ENCODE results near the gene ELMO1.

Gene ELMO1

GRCh38 chr7:36838616-36839225, 609.9 kb downstream of the ELMO1 start:
- no peak overlapping the region for H3K4me3 ChIP-seq (ENCODE audit: low read length)
- DNase-seq (ENCODE audit: low read depth), result no peak
- TF ChIP-seq CTCF (conservative IDR thresholded peaks at IDR 0.05; ENCODE audit: low read length), result no peak

GRCh38 chr7:36831049-36831448, 617.6 kb downstream of the ELMO1 start:
- no peak for TF ChIP-seq CTCF (conservative IDR thresholded peaks at IDR 0.05; ENCODE audit: low read length)
- DNase-seq (ENCODE audit: low read depth), result no peak

GRCh38 chr7:36827726-36828703, 620.6 kb downstream of the ELMO1 start:
- DNase-seq (ENCODE audit: low read depth), result no peak
- no peak for TF ChIP-seq CTCF (conservative IDR thresholded peaks at IDR 0.05; ENCODE audit: low read length)
- no peak overlapping the region for H3K4me3 ChIP-seq (ENCODE audit: low read length)

More at GRCh38 chr7:36831049-36831448, 617.6 kb downstream of the ELMO1 start:
- no peak overlapping the region for H3K4me3 ChIP-seq (ENCODE audit: low read length)

GRCh38 chr7:36825501-36825900, 623.2 kb downstream of the ELMO1 start:
- H3K4me3 ChIP-seq (ENCODE audit: low read length), result no peak overlapping the region
- no peak for DNase-seq (ENCODE audit: low read depth)
- no peak for TF ChIP-seq CTCF (conservative IDR thresholded peaks at IDR 0.05; ENCODE audit: low read length)

GRCh38 chr7:36823353-36823752, 625.3 kb downstream of the ELMO1 start:
- H3K4me3 ChIP-seq (ENCODE audit: low read length), result no peak overlapping the region
- TF ChIP-seq CTCF (conservative IDR thresholded peaks at IDR 0.05; ENCODE audit: low read length), result no peak
- no peak for DNase-seq (ENCODE audit: low read depth)

GRCh38 chr7:36821617-36822016, 627.0 kb downstream of the ELMO1 start:
- no peak for DNase-seq (ENCODE audit: low read depth)
- no peak for TF ChIP-seq CTCF (conservative IDR thresholded peaks at IDR 0.05; ENCODE audit: low read length)
- no peak overlapping the region for H3K4me3 ChIP-seq (ENCODE audit: low read length)

Data from AG10803 (cell line).